DMS 273 (cell line): ENCODE measurements around the gene RLF.

ENCODE experiments used
- DNase-seq: peaks from one replicate; lab custom pipeline; 2025; ENCODE audit not compliant: unreplicated experiment; lab: John Stamatoyannopoulos, UW

RLF gene, protein sequence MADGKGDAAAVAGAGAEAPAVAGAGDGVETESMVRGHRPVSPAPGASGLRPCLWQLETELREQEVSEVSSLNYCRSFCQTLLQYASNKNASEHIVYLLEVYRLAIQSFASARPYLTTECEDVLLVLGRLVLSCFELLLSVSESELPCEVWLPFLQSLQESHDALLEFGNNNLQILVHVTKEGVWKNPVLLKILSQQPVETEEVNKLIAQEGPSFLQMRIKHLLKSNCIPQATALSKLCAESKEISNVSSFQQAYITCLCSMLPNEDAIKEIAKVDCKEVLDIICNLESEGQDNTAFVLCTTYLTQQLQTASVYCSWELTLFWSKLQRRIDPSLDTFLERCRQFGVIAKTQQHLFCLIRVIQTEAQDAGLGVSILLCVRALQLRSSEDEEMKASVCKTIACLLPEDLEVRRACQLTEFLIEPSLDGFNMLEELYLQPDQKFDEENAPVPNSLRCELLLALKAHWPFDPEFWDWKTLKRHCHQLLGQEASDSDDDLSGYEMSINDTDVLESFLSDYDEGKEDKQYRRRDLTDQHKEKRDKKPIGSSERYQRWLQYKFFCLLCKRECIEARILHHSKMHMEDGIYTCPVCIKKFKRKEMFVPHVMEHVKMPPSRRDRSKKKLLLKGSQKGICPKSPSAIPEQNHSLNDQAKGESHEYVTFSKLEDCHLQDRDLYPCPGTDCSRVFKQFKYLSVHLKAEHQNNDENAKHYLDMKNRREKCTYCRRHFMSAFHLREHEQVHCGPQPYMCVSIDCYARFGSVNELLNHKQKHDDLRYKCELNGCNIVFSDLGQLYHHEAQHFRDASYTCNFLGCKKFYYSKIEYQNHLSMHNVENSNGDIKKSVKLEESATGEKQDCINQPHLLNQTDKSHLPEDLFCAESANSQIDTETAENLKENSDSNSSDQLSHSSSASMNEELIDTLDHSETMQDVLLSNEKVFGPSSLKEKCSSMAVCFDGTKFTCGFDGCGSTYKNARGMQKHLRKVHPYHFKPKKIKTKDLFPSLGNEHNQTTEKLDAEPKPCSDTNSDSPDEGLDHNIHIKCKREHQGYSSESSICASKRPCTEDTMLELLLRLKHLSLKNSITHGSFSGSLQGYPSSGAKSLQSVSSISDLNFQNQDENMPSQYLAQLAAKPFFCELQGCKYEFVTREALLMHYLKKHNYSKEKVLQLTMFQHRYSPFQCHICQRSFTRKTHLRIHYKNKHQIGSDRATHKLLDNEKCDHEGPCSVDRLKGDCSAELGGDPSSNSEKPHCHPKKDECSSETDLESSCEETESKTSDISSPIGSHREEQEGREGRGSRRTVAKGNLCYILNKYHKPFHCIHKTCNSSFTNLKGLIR (N-terminal part only)

GRCh38 chr1:40161125-40161887, at the start of gene RLF:
TSS of gene RLF (plus strand) at chr1:40161387. CDS start at chr1:40161400, 13 bp downstream.
- peak; percentile 100 for DNase-seq

DNA sequence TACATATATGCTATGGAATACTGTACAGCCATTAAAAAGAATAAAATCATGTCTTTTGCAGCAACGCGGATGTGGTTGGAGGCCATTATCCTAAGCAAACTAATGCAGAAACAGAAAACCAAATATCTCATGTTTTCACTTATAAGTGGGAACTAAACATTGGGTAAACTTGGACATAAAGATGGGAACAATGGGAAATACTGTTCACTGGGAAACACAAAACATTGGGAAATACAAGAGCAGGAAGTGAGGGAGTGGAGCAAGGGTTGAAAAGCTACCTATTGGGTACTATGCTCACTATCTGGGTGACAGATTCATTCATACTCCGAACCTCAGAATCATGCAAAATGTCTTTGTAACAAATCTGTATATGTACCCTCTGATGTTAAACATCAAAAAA, 46.8 kb upstream of the RLF start:
- no peak for DNase-seq

GRCh38 chr1:40120128-40120527, 41.1 kb upstream of the RLF start:
- DNase-seq: no peak

GRCh38 chr1:40122855-40123254, 38.3 kb upstream of the RLF start:
- DNase-seq: peak; percentile 96

- DNase-seq: no peak
These were observed 30.3 kb upstream of the RLF start for GRCh38 chr1:40130892-40131291.

GRCh38 chr1:40132383-40133311, 28.5 kb upstream of the RLF start:
- DNase-seq: no peak

- no peak for DNase-seq
These were observed 27.9 kb upstream of the RLF start for GRCh38 chr1:40133312-40133665.

GRCh38 chr1:40133839-40134238, 27.3 kb upstream of the RLF start:
- peak; percentile 87 for DNase-seq

- DNase-seq: peak; percentile 87
These were observed 20.8 kb upstream of the RLF start for GRCh38 chr1:40140211-40140973.

DNA sequence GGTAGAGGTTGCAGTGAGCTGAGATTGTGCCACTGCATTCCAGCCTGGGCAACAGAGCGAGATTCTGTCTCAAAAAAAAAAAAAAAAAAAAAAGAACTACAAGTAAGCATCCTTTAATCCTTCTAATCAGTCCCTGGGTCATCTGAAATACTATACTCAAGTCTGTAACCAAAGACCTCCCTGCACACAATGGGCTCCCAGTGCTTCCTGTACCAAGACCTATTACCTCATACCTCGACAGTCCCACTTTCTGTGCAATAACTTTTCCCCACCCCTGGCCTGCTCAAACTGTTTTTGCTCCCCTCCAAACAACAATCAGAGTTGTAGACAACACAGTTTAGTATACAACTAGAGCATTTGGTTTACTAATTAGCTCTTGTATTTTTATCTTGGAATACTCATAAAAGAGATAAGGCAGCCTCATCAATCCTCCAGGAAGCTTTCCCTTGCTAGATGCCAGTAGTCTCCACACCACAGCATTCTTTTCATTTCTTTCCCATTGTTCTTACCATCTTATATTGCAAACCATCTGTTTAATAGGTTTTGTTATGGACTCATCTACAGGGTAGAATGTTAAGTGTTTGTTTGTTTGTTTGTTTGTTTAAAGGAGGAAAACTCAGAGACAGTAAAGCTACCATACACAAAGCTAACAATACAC, 19.2 kb upstream of the RLF start:
- DNase-seq: no peak

DNA sequence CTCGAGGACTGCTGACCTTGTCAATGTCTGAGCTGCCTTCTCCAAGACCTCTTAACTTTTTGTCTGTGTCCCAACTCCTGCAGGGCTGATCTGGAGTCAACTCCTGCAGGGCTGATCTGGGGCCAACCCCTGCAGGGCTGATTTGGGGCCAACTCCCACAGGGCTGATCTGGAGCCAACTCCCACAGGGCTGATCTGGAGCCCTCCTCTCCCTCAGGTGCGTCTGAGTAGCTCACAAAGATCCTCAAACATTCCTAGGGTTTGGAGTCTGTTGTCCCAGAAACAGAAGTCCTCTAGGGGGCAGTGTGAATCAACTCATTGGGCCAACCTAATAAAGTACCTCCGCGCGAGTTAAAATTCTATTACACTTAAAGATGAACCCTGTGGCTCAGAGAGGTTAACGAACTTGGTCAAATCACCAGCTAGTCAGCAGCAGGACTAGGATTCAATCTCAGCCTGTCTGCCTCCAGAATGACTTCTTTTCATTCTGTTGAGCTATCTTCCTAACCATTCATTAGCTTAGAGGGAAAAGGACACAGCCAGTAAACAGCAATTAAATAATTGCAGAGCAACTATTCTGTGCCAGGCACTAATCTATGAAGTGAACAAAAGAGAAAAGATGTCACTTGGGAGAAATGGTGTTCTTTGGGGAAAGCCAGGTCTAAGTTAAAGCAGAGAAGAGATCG, 17.2 kb upstream of the RLF start:
- peak; percentile 100 for DNase-seq

GRCh38 chr1:40151457-40152079, 9.6 kb upstream of the RLF start:
- no peak for DNase-seq

DNA sequence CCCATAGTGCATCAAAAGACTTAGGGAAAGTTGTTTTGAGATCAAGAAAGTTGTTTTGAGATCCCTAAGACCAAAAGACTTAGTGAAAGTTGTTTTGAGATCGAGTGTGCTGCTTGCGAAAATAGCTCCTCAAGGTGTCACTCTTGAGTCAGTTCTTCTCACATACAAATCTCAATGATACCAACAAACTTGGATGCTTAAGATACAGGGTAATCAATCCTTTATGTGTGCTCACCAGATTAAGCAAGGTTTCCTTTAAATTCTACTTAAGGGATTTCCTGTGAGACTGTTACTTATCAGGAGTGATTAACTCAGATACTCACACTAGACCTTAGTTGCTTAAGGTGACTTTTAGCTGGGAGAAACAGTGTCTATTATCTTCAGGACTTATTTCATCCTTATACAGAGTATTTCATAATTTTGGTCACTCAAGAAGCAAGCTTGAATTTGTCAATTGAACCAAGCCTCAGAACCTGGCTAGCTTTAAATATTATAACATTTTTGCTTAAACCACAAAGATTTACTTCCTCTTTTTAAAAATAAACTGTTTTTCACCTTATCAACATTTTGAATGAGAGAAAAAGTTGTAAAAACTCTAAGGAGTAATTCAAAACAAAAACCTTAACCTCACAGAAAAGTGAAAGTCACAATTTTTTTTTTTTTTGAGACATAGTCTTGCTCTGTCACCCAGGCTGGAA, 8.0 kb upstream of the RLF start:
- DNase-seq: peak; percentile 100

DNA sequence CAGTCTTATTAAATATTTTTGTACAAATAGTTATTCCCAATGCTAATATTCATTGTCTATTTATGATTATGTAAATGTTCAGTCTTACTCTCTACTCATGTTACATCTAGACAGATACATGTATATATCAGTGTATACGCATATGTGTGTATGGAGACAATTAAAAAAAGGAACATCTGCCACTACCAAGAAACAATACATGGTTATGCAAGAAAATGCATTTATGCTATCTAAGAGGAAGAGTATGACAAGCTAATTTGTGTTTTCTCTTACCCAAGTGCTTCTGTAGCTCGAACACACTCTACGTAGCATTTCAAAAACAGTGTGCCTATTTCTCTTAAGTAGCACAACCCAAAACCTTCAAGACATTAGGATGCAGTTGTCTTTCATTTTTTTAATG, 6.1 kb upstream of the RLF start:
- no peak for DNase-seq

- DNase-seq: no peak
These were observed 5.3 kb upstream of the RLF start for GRCh38 chr1:40155910-40156309.

- DNase-seq: no peak
These were observed 422 bp upstream of the RLF start for GRCh38 chr1:40160806-40161124.
